ENCODE results near the gene CCM2.

DNA sequence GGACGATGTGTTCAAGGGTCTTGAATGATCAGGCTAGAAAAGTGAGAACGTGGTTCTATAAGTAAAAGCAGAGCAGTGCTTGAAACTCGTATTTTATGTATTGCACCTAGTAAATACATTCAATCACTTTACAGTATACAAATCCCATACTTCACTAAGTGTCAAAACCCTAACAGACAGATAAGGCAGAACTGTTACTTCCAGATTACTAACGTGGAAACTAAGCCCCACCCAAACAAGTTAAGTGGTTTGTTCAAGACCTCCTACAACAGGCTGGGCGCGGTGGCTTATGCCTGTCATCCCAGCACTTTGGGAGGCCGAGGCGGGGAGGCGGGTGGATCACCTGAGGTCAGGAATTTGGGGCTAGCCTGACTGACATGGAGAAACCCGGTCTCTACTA lies 12.0 kb upstream of the CCM2 start:
- TF ChIP-seq, protein P1, sequence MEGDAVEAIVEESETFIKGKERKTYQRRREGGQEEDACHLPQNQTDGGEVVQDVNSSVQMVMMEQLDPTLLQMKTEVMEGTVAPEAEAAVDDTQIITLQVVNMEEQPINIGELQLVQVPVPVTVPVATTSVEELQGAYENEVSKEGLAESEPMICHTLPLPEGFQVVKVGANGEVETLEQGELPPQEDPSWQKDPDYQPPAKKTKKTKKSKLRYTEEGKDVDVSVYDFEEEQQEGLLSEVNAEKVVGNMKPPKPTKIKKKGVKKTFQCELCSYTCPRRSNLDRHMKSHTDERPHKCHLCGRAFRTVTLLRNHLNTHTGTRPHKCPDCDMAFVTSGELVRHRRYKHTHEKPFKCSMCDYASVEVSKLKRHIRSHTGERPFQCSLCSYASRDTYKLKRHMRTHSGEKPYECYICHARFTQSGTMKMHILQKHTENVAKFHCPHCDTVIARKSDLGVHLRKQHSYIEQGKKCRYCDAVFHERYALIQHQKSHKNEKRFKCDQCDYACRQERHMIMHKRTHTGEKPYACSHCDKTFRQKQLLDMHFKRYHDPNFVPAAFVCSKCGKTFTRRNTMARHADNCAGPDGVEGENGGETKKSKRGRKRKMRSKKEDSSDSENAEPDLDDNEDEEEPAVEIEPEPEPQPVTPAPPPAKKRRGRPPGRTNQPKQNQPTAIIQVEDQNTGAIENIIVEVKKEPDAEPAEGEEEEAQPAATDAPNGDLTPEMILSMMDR (IDR thresholded peaks at IDR 0.05) = no peak
- no peak for TF ChIP-seq POLR2A (IDR thresholded peaks at IDR 0.05)
